HG02870 (cell line): ENCODE data around the gene AGPAT4.
"Not testable (repeated sequence)": the region's sequence is repeated elsewhere in the genome, so short reads cannot be mapped to it uniquely, and the experiment has no call there.

Experiments
- ATAC-seq: cut with Tn5 transposase; IDR thresholded peaks from one replicate; pipeline ENCODE4 v1.9.1; 2021; ENCODE audit warnings: mild to moderate bottlenecking, moderate library complexity; ENCODE audit not compliant: unreplicated experiment

AGPAT4 gene

GRCh38 chr6:161211380-161212035 is 62.4 kb downstream of the AGPAT4 start:
- ATAC-seq: no peak

GRCh38 chr6:161210857-161211256 is 63.0 kb downstream of the AGPAT4 start:
- no peak for ATAC-seq

- no peak for ATAC-seq
These were observed 66.7 kb downstream of the AGPAT4 start for GRCh38 chr6:161207200-161207599.

GRCh38 chr6:161204866-161205557 is 68.8 kb downstream of the AGPAT4 start:
- no peak for ATAC-seq

- no peak for ATAC-seq
These were observed 73.1 kb downstream of the AGPAT4 start for GRCh38 chr6:161200610-161201370.

- ATAC-seq: no peak
These were observed 74.0 kb downstream of the AGPAT4 start for GRCh38 chr6:161199850-161200249.

GRCh38 chr6:161198783-161199460 is 74.9 kb downstream of the AGPAT4 start:
- no peak for ATAC-seq

GRCh38 chr6:161198176-161198575 is 75.7 kb downstream of the AGPAT4 start:
- no peak for ATAC-seq

GRCh38 chr6:161195386-161195785 is 78.5 kb downstream of the AGPAT4 start:
- no peak for ATAC-seq

GRCh38 chr6:161194374-161194773 is 79.5 kb downstream of the AGPAT4 start:
- no peak for ATAC-seq

- ATAC-seq: no peak
These were observed 81.0 kb downstream of the AGPAT4 start for GRCh38 chr6:161192636-161193411.

- no peak for ATAC-seq
These were observed 82.2 kb downstream of the AGPAT4 start for GRCh38 chr6:161191671-161192070.

- ATAC-seq: no peak
These were observed 82.9 kb downstream of the AGPAT4 start for GRCh38 chr6:161191007-161191406.

- ATAC-seq: no peak
These were observed 84.0 kb downstream of the AGPAT4 start for GRCh38 chr6:161189891-161190290.

- no peak for ATAC-seq
These were observed 85.1 kb downstream of the AGPAT4 start for GRCh38 chr6:161188547-161189465.

GRCh38 chr6:161186173-161186769 is 87.6 kb downstream of the AGPAT4 start:
- ATAC-seq: no peak

- no peak for ATAC-seq
These were observed 92.7 kb downstream of the AGPAT4 start for GRCh38 chr6:161181121-161181520.

- not testable (repeated sequence) for ATAC-seq
These were observed 95.7 kb downstream of the AGPAT4 start for GRCh38 chr6:161178155-161178554.

GRCh38 chr6:161176428-161176827 is 97.4 kb downstream of the AGPAT4 start:
- not testable (repeated sequence) for ATAC-seq
